CD8-positive, alpha-beta memory T cell (primary cell): ENCODE results near the gene SLC30A1. TPM values are rescaled to one million over a fixed set of nuclear protein-coding genes. Genes with fewer than 3 reads are reported as not detected.

Experiments used
- CTCF ChIA-PET: fragments of 350-600 bp; sonication (Branson Sonifier 250); formaldehyde crosslinking; loops from one replicate; lab custom pipeline; 2021; ENCODE audit warnings: antibody characterized with exemption; lab: Charles Lee
- POLR2A ChIA-PET: fragments of 350-600 bp; sonication (Branson Sonifier 250); formaldehyde crosslinking; loops from one replicate; lab custom pipeline; 2021; ENCODE audit warnings: antibody characterized with exemption; lab: Charles Lee
- DNase-seq, 5 donors: peaks; one replicate each; pipeline versions ENCODE4 v3.0.0 to v3.0.0-alpha.2; 2020 to 2022; ENCODE audit warnings: mixed read lengths in 1 of 5
- H3K27ac ChIP-seq: one replicate; pipeline ENCODE4 v1.7.0; 2013; ENCODE audit warnings: low read depth, mild to moderate bottlenecking, low read length, moderate library complexity
- H3K27me3 ChIP-seq: 2 replicates; pipeline ENCODE4 v1.7.0; 2013; ENCODE audit warnings: low read length, mild to moderate bottlenecking; ENCODE audit not compliant: insufficient read depth, poor library complexity, severe bottlenecking
- H3K36me3 ChIP-seq: 2 replicates; pipeline ENCODE4 v1.7.0; 2013; ENCODE audit warnings: mild to moderate bottlenecking, low read length, moderate library complexity; ENCODE audit not compliant: insufficient read depth
- H3K4me1 ChIP-seq: 2 replicates; pipeline ENCODE4 v1.7.0; 2013; ENCODE audit warnings: mild to moderate bottlenecking, low read length, moderate library complexity; ENCODE audit not compliant: insufficient read depth
- H3K4me3 ChIP-seq: 2 replicates; pipeline ENCODE4 v1.7.0; 2013; ENCODE audit warnings: mild to moderate bottlenecking, low read length
- H3K9me3 ChIP-seq: 2 replicates; pipeline ENCODE4 v1.7.0; 2013; ENCODE audit warnings: mild to moderate bottlenecking, low read length
- H3K27ac Mint-ChIP-seq, 8 donors: one replicate each; pipeline ENCODE4 v1.8.0; 2020 to 2021; ENCODE audit warnings: mixed read lengths in 8 of 8, mild to moderate bottlenecking in 6 of 8, inconsistent platforms in 3 of 8, moderate library complexity in 3 of 8
- H3K27me3 Mint-ChIP-seq, 2 donors: one replicate each; pipeline ENCODE4 v1.8.0; 2020 to 2021; ENCODE audit warnings: mixed read lengths in 2 of 2, mild to moderate bottlenecking in 1 of 2, moderate library complexity in 1 of 2
- H3K36me3 Mint-ChIP-seq, 3 donors: one replicate each; pipeline ENCODE4 v1.8.0; 2020 to 2021; ENCODE audit warnings: mixed read lengths in 3 of 3, inconsistent platforms in 1 of 3, mild to moderate bottlenecking in 1 of 3
- H3K4me1 Mint-ChIP-seq, 3 donors: one replicate each; pipeline ENCODE4 v1.8.0; 2020 to 2021; ENCODE audit warnings: mixed read lengths in 3 of 3, inconsistent platforms in 1 of 3, mild to moderate bottlenecking in 1 of 3
- H3K4me3 Mint-ChIP-seq, 7 donors: one replicate each; pipeline ENCODE4 v1.8.0; 2020 to 2021; ENCODE audit warnings: mixed read lengths in 7 of 7, mild to moderate bottlenecking in 6 of 7, moderate library complexity in 4 of 7, inconsistent platforms in 2 of 7
- H3K9me3 Mint-ChIP-seq, 5 donors: one replicate each; pipeline ENCODE4 v1.8.0; 2020 to 2022; ENCODE audit warnings: mixed read lengths in 5 of 5, mild to moderate bottlenecking in 3 of 5, moderate library complexity in 2 of 5, inconsistent platforms in 1 of 5
- polyA plus RNA-seq: library from polyadenylated mRNA; unstranded; fragments of 300-500 nt; fragmentation: Illumina TruSeq; gene quantifications from one replicate; pipeline ENCODE4 v1.2.3, GENCODE V29; 2021
- total RNA-seq, 2 experiments: library from RNA; stranded (reverse); gene quantifications; one replicate each; pipeline ENCODE4 v1.2.3, GENCODE V29; 2021

Gene SLC30A1
- total and polyA plus RNA-seq, 3 experiments from 2014 or later: 3.4 to 17.1 (median 16.5) TPM

DNA sequence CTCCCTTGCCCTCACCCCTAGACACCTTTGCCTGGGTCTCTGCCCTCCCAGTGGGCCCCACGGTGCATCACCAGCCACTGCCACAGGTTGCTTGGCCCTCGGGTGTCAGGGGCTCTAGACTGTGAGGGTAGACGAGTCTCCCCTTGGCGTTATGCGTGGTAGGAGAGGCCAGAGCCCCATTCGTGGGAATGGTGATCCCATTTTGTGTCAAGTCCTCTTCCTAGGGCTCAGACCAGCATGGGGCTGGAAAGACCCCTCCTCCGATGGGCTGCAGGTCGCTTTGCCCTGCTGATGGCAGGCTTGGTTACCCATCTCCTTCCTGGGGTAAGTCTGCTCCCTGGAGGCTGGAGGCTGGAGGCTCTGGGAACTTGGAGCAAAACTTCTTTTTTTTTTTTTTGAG lies 42.4 kb downstream of the SLC30A1 start:
- Mint-ChIP-seq H3K9me3 (peaks cover 3 to 5% (median 4%) of the 10 kb centered on the region in 5 donors), H3K4me3 (no peak overlapping the region), H3K4me1 (no peaks in the 10 kb centered on the region), H3K27me3 (peaks cover 4 to 5% of the 10 kb centered on the region in 2 donors), H3K27ac (no peak overlapping the region), H3K36me3 (peaks cover 0 to 5% (median 0%) of the 10 kb centered on the region in 3 donors)
- Histone ChIP-seq H3K27me3 (no peaks in the 10 kb centered on the region), H3K4me3 (no peak overlapping the region), H3K36me3 (no peaks in the 10 kb centered on the region), H3K4me1 (no peaks in the 10 kb centered on the region), H3K27ac (no peak overlapping the region), H3K9me3 (peaks cover 5% of the 10 kb centered on the region)
- POLR2A ChIA-PET: no interaction called here
- CTCF ChIA-PET: interaction anchor here (1.7 kb wide), 1 partner anchor 12 kb away, joined by 3 read pairs; no protein-coding TSS in a partner anchor
- DNase-seq: no peak

- POLR2A ChIA-PET: no interaction called here
- peak overlapping the region in 1 of 8 donors; percentile 52 for H3K27ac Mint-ChIP-seq
- H3K27me3 ChIP-seq: no peaks in the 10 kb centered on the region
Measured at GRCh38 chr1:211535346-211535745, 43.6 kb downstream of the SLC30A1 start.

GRCh38 chr1:211534545-211535291 lies 44.2 kb downstream of the SLC30A1 start:
- CTCF ChIA-PET: no interaction called here
- H3K27me3 Mint-ChIP-seq: peaks cover 6 to 11% of the 10 kb centered on the region in 2 donors
- POLR2A ChIA-PET: no interaction called here
- Histone ChIP-seq H3K4me3 (no peak overlapping the region), H3K36me3 (no peaks in the 10 kb centered on the region), H3K4me1 (no peaks in the 10 kb centered on the region), H3K27me3 (no peaks in the 10 kb centered on the region), H3K27ac (no peak overlapping the region), H3K9me3 (no peaks in the 10 kb centered on the region)
- no peaks in the 10 kb centered on the region for H3K4me1 Mint-ChIP-seq
- no peaks in the 10 kb centered on the region for H3K36me3 Mint-ChIP-seq
- no peak for DNase-seq
- no peak overlapping the region for H3K27ac Mint-ChIP-seq
- no peaks in the 10 kb centered on the region for H3K9me3 Mint-ChIP-seq
- no peak overlapping the region for H3K4me3 Mint-ChIP-seq

More at GRCh38 chr1:211535346-211535745, 43.6 kb downstream of the SLC30A1 start:
- no peak for DNase-seq
- H3K27ac ChIP-seq: no peak overlapping the region
- no peaks in the 10 kb centered on the region for H3K9me3 ChIP-seq
- H3K4me3 ChIP-seq: no peak overlapping the region
- no peaks in the 10 kb centered on the region for H3K4me1 ChIP-seq
- H3K27me3 Mint-ChIP-seq: peaks cover 5 to 9% of the 10 kb centered on the region in 2 donors
- no peaks in the 10 kb centered on the region for H3K4me1 Mint-ChIP-seq
- H3K4me3 Mint-ChIP-seq: no peak overlapping the region
- no peaks in the 10 kb centered on the region for H3K9me3 Mint-ChIP-seq
- H3K36me3 Mint-ChIP-seq: no peaks in the 10 kb centered on the region
- no peaks in the 10 kb centered on the region for H3K36me3 ChIP-seq
- CTCF ChIA-PET: no interaction called here

DNA sequence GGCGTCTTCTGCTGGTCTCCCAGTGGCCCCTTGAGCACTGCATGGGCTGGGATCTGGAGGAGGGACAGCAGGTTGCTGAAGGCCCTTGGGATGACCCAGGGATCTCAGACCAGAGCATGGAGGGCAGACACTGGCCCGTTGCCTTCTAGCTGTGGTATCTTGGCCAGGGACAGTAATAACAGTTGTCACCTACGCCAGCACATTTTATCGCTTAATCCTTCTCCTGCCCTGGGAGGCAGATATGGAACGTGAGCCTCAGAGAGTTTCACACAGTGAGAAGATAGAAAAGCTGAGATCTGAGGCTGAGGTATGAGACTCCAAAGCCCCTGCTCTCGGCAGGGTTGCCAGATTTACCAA lies 46.9 kb downstream of the SLC30A1 start:
- Mint-ChIP-seq H3K36me3 (peaks cover 0 to 2% (median 0%) of the 10 kb centered on the region in 3 donors), H3K27me3 (peaks cover 5 to 7% of the 10 kb centered on the region in 2 donors), H3K4me1 (no peaks in the 10 kb centered on the region), H3K27ac (peak overlapping the region in 1 of 8 donors; percentile 38), H3K4me3 (no peak overlapping the region), H3K9me3 (no peaks in the 10 kb centered on the region)
- H3K4me3 ChIP-seq: no peak overlapping the region
- POLR2A ChIA-PET: no interaction called here
- H3K9me3 ChIP-seq: no peaks in the 10 kb centered on the region
- H3K36me3 ChIP-seq: no peaks in the 10 kb centered on the region
- no peak for DNase-seq
- no peaks in the 10 kb centered on the region for H3K27me3 ChIP-seq
- H3K4me1 ChIP-seq: no peaks in the 10 kb centered on the region
- CTCF ChIA-PET: interaction anchor here (0.8 kb wide), 1 partner anchor 18 kb away, joined by 4 read pairs; no protein-coding TSS in a partner anchor
- H3K27ac ChIP-seq: no peak overlapping the region

DNA sequence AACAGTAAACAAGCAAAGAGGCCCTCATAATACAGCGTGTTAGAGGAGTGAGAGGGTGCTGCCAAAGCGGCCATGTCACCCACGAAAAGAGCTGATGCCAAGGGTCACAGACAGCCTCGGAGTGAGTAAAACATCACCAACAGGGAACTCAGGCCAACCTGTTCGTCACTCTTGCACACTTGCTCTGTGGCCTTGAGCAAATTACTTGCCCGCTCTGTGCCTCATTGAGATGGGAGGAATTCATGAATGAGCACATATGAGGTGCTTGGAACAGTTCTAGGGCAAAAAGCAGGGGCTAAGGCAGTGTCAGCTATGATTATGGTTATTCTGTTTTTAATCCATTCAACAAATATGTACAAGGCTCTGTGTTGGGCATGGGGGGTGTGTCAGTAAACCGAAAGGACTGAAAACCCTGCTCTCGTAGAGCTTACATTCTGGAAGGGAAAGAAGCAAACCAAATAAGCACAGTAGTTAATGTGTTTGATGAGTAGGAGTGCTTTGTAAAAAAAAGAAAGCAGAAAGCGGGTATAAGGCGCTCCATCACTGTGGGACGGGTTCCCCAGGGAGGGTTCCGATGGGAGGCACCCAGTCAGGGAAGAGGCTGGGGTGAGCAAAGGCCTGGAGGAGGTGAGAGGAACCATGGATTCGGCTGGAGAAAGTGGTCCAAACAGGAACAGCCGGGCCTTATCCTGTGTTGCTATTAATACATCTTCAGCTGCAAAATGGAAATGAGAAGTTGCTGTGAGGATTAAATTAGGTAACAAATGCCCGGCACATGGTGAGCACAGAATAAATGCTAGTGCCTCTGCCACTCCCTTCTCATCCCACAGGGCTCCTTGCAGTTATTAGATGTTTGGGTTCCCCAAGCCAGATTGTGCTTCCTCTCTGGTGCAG lies 47.5 kb downstream of the SLC30A1 start:
- peak overlapping the region in 1 of 8 donors; percentile 47 for H3K27ac Mint-ChIP-seq
- no peaks in the 10 kb centered on the region for H3K36me3 ChIP-seq
- POLR2A ChIA-PET: no interaction called here
- H3K4me1 Mint-ChIP-seq: no peaks in the 10 kb centered on the region
- peaks cover 0 to 2% (median 0%) of the 10 kb centered on the region in 3 donors for H3K36me3 Mint-ChIP-seq
- no peak overlapping the region for H3K4me3 Mint-ChIP-seq
- CTCF ChIA-PET: no interaction called here
- no peak for DNase-seq
- H3K4me3 ChIP-seq: no peak overlapping the region
- no peaks in the 10 kb centered on the region for H3K4me1 ChIP-seq
- H3K27ac ChIP-seq: no peak overlapping the region
- peaks cover 5 to 7% of the 10 kb centered on the region in 2 donors for H3K27me3 Mint-ChIP-seq
- no peaks in the 10 kb centered on the region for H3K9me3 ChIP-seq
- no peaks in the 10 kb centered on the region for H3K27me3 ChIP-seq
- H3K9me3 Mint-ChIP-seq: no peaks in the 10 kb centered on the region

- DNase-seq: no peak
- peaks cover 7 to 8% of the 10 kb centered on the region in 2 donors for H3K27me3 Mint-ChIP-seq
- Histone ChIP-seq H3K27ac (no peak overlapping the region), H3K27me3 (no peaks in the 10 kb centered on the region), H3K4me1 (no peaks in the 10 kb centered on the region), H3K9me3 (no peaks in the 10 kb centered on the region), H3K4me3 (no peak overlapping the region), H3K36me3 (no peaks in the 10 kb centered on the region)
- H3K4me1 Mint-ChIP-seq: no peaks in the 10 kb centered on the region
- no peak overlapping the region for H3K4me3 Mint-ChIP-seq
- POLR2A ChIA-PET: interaction anchor here (0.5 to 0.6 kb wide), 2 partner anchors 13 to 489 kb away, joined by 3 read pairs; no protein-coding TSS in a partner anchor
- no peak overlapping the region for H3K27ac Mint-ChIP-seq
- H3K36me3 Mint-ChIP-seq: peaks cover 0 to 6% (median 0%) of the 10 kb centered on the region in 3 donors
- H3K9me3 Mint-ChIP-seq: no peaks in the 10 kb centered on the region
- CTCF ChIA-PET: no interaction called here
Measured at GRCh38 chr1:211530102-211530501, 48.9 kb downstream of the SLC30A1 start.

- Mint-ChIP-seq H3K27ac (peak overlapping the region in 1 of 8 donors; percentile 86), H3K4me1 (no peaks in the 10 kb centered on the region), H3K36me3 (peaks cover 0 to 7% (median 0%) of the 10 kb centered on the region in 3 donors), H3K9me3 (no peaks in the 10 kb centered on the region), H3K27me3 (peaks cover 7 to 9% of the 10 kb centered on the region in 2 donors), H3K4me3 (no peak overlapping the region)
- Histone ChIP-seq H3K9me3 (no peaks in the 10 kb centered on the region), H3K4me1 (no peaks in the 10 kb centered on the region), H3K27ac (no peak overlapping the region), H3K36me3 (no peaks in the 10 kb centered on the region), H3K4me3 (no peak overlapping the region), H3K27me3 (no peaks in the 10 kb centered on the region)
- POLR2A ChIA-PET: no interaction called here
- DNase-seq: no peak
- CTCF ChIA-PET: no interaction called here
Measured at GRCh38 chr1:211529453-211529852, 49.5 kb downstream of the SLC30A1 start.

- DNase-seq: no peak
- Mint-ChIP-seq H3K4me1 (no peaks in the 10 kb centered on the region), H3K27ac (no peak overlapping the region), H3K36me3 (peaks cover 0 to 7% (median 0%) of the 10 kb centered on the region in 3 donors), H3K27me3 (peaks cover 7 to 9% of the 10 kb centered on the region in 2 donors), H3K9me3 (no peaks in the 10 kb centered on the region), H3K4me3 (no peak overlapping the region)
- Histone ChIP-seq H3K36me3 (no peaks in the 10 kb centered on the region), H3K9me3 (no peaks in the 10 kb centered on the region), H3K27ac (no peak overlapping the region), H3K27me3 (no peaks in the 10 kb centered on the region), H3K4me3 (no peak overlapping the region), H3K4me1 (no peaks in the 10 kb centered on the region)
- POLR2A ChIA-PET: no interaction called here
- CTCF ChIA-PET: no interaction called here
Measured at GRCh38 chr1:211529011-211529410, 50.0 kb downstream of the SLC30A1 start.
